Smooth muscle cell (in vitro differentiated cells): ENCODE measurements around the gene STIM1. TPM values are rescaled to one million over a fixed set of nuclear protein-coding genes. Genes with fewer than 3 reads are reported as not detected.

Experiments used
- DNase-seq: peaks from one replicate; lab custom pipeline; 2025; ENCODE audit not compliant: unreplicated experiment; lab: John Stamatoyannopoulos, UW
- H2AFZ ChIP-seq: fragments of 200-600 bp; sonication (generic); 2 replicates; pipeline ENCODE4 v1.6.0; 2016; ENCODE audit warnings: antibody characterized with exemption, low read depth, mild to moderate bottlenecking
- H3F3A ChIP-seq: fragments of 200-600 bp; sonication (generic); 2 replicates; pipeline ENCODE4 v1.6.0; 2017; ENCODE audit warnings: antibody characterized with exemption, low read depth
- H3K27ac ChIP-seq: fragments of 200-600 bp; sonication (generic); 2 replicates; pipeline ENCODE4 v1.5.1; 2016; ENCODE audit warnings: low read depth, mild to moderate bottlenecking
- H3K27me3 ChIP-seq: fragments of 200-600 bp; sonication (generic); 2 replicates; pipeline ENCODE4 v1.6.1; 2016; ENCODE audit warnings: low read depth, mild to moderate bottlenecking
- H3K36me3 ChIP-seq: fragments of 200-600 bp; sonication (generic); 2 replicates; pipeline ENCODE4 v1.5.1; 2016; ENCODE audit warnings: low read depth
- H3K4me1 ChIP-seq: fragments of 200-600 bp; sonication (generic); 2 replicates; pipeline ENCODE4 v1.5.1; 2016; ENCODE audit warnings: low read depth
- H3K4me2 ChIP-seq: fragments of 200-600 bp; sonication (generic); 2 replicates; pipeline ENCODE4 v1.6.0; 2016; ENCODE audit warnings: mild to moderate bottlenecking
- H3K4me3 ChIP-seq: fragments of 200-600 bp; sonication (generic); 2 replicates; pipeline ENCODE4 v1.5.1; 2016; ENCODE audit warnings: mild to moderate bottlenecking
- H3K79me2 ChIP-seq: fragments of 200-600 bp; sonication (generic); 2 replicates; pipeline ENCODE4 v1.6.0; 2016; ENCODE audit warnings: low read depth, mild to moderate bottlenecking
- H3K9ac ChIP-seq: fragments of 200-600 bp; sonication (generic); 2 replicates; pipeline ENCODE4 v1.6.0; 2016; ENCODE audit warnings: low read depth
- H3K9me3 ChIP-seq: fragments of 200-600 bp; sonication (generic); replicated peaks from 2 replicates; pipeline ENCODE4 v1.5.1; 2016; ENCODE audit warnings: low read depth
- H4K20me1 ChIP-seq: fragments of 200-600 bp; sonication (generic); 2 replicates; pipeline ENCODE4 v1.6.0; 2016; ENCODE audit warnings: low read depth
- CTCF ChIP-seq: fragments of 200-600 bp; sonication (generic); IDR thresholded peaks from 2 replicates; pipeline ENCODE4 v1.5.1; 2017; ENCODE audit warnings: borderline replicate concordance, mild to moderate bottlenecking, antibody characterized with exemption; ENCODE audit not compliant: insufficient read depth, poor library complexity, severe bottlenecking
- WGBS: methylation state at CpG from one replicate; pipeline ENCODE4 v1.1.7; 2016; ENCODE audit warnings: low lambda C conversion rate; 5-methylcytosine and 5-hydroxymethylcytosine counted together
- polyA plus RNA-seq: library from polyadenylated mRNA; unstranded; fragments of >200 nt; fragmentation: Nextera tagmentation; extraction: Ambion mirVana; gene quantifications from 2 replicates; pipeline ENCODE4 v1.2.1, GENCODE V29; 2016
- total RNA-seq: library from RNA; depleted of rRNA; stranded (reverse); fragments of >200 nt; gene quantifications from 2 replicates; pipeline ENCODE4 v1.2.3, GENCODE V29; 2014

Gene STIM1
- total and polyA plus RNA-seq, 2 experiments from 2014 or later: 15.3 to 31.5 TPM

- H3K4me1 ChIP-seq: peaks cover 14% of the 10 kb centered on the region
- DNase-seq: no peak
- no peak overlapping the region for H3K4me3 ChIP-seq
- WGBS: 94% methylated on average over 2 of the region's 2 CpGs
- peaks cover 8% of the 10 kb centered on the region for H3F3A ChIP-seq
- H3K4me2 ChIP-seq: peak overlapping the region; percentile 84
- H3K27me3 ChIP-seq: no peaks in the 10 kb centered on the region
- peaks cover 71% of the 10 kb centered on the region for H3K79me2 ChIP-seq
- no peak overlapping the region for H2AFZ ChIP-seq
- no peak overlapping the region for H3K9ac ChIP-seq
- no peak overlapping the region for H3K27ac ChIP-seq
- TF ChIP-seq CTCF: no peak
- no peaks in the 10 kb centered on the region for H3K9me3 ChIP-seq
- no peaks in the 10 kb centered on the region for H3K36me3 ChIP-seq
- H4K20me1 ChIP-seq: peaks cover 68% of the 10 kb centered on the region
Measured at GRCh38 chr11:3838504-3838903, 17.0 kb upstream of the STIM1 start.

GRCh38 chr11:3840004-3840869, 15.2 kb upstream of the STIM1 start:
- Histone ChIP-seq H3F3A (peaks cover 4% of the 10 kb centered on the region), H3K4me3 (peak overlapping the region; percentile 99), H3K36me3 (no peaks in the 10 kb centered on the region), H3K4me1 (peaks cover 11% of the 10 kb centered on the region), H3K4me2 (peak overlapping the region; percentile 84), H3K27me3 (no peaks in the 10 kb centered on the region), H3K9ac (peak overlapping the region; percentile 82), H4K20me1 (peaks cover 50% of the 10 kb centered on the region), H2AFZ (peak overlapping the region; percentile 79), H3K79me2 (peaks cover 54% of the 10 kb centered on the region), H3K9me3 (no peaks in the 10 kb centered on the region), H3K27ac (peak overlapping the region; percentile 56)
- WGBS: 8% methylated on average over 20 of the region's 46 CpGs
- DNase-seq: peak; percentile 76
- TF ChIP-seq CTCF: no peak

GRCh38 chr11:3840870-3841425, 14.5 kb upstream of the STIM1 start, which contains the start of gene RHOG:
Gene RHOG, minus strand, starts transcription at chr11:3840959. Its CDS starts 12,821 bp downstream, at chr11:3828138.
- Histone ChIP-seq H3K9me3 (no peaks in the 10 kb centered on the region), H3K27me3 (no peaks in the 10 kb centered on the region), H3K4me2 (peak within 1 kb of the TSS; percentile 84), H3K79me2 (peaks cover 47% of the 10 kb centered on the region), H2AFZ (peak within 1 kb of the TSS; percentile 79), H3K4me3 (peak within 1 kb of the TSS; percentile 99), H4K20me1 (peaks cover 43% of the 10 kb centered on the region), H3K9ac (peak within 1 kb of the TSS; percentile 82), H3K36me3 (no peaks in the 10 kb centered on the region), H3K27ac (peak within 1 kb of the TSS; percentile 56), H3F3A (peaks cover 4% of the 10 kb centered on the region), H3K4me1 (peaks cover 11% of the 10 kb centered on the region)
- WGBS: 0% methylated on average over 10 of the region's 42 CpGs
- no peak for TF ChIP-seq CTCF
- DNase-seq: peak; percentile 95
